ENCODE data around the gene SLC6A3. TPM values are rescaled to one million over a fixed set of nuclear protein-coding genes. Genes with fewer than 3 reads are reported as not detected.
"Not testable (repeated sequence)": the region's sequence is repeated elsewhere in the genome, so short reads cannot be mapped to it uniquely, and the experiment has no call there.

Gene SLC6A3
- total RNA-seq, 1 donor from 2014 or later, result 0.16 TPM

- DNase-seq (ENCODE audit: low read depth), result not testable (repeated sequence)
These were observed 22.7 kb downstream of the SLC6A3 start for GRCh38 chr5:1422522-1422921.

- DNase-seq (ENCODE audit: low read depth), result no peak
These were observed 23.5 kb downstream of the SLC6A3 start for GRCh38 chr5:1421521-1422341.

- peak; percentile 43 for DNase-seq (ENCODE audit: low read depth)
These were observed 24.7 kb downstream of the SLC6A3 start for GRCh38 chr5:1420211-1421195.

- DNase-seq (ENCODE audit: low read depth), result no peak
These were observed 25.6 kb downstream of the SLC6A3 start for GRCh38 chr5:1419476-1420210.

- no peak for DNase-seq (ENCODE audit: low read depth)
These were observed 26.3 kb downstream of the SLC6A3 start for GRCh38 chr5:1418921-1419280.

- DNase-seq (ENCODE audit: low read depth), result no peak
These were observed 26.9 kb downstream of the SLC6A3 start for GRCh38 chr5:1418238-1418920.

- DNase-seq (ENCODE audit: low read depth), result no peak
These were observed 27.5 kb downstream of the SLC6A3 start for GRCh38 chr5:1417586-1418225.

- DNase-seq (ENCODE audit: low read depth), result no peak
These were observed 28.3 kb downstream of the SLC6A3 start for GRCh38 chr5:1416856-1417469.

GRCh38 chr5:1415626-1416360 is 29.4 kb downstream of the SLC6A3 start:
- no peak for DNase-seq (ENCODE audit: low read depth)

GRCh38 chr5:1415059-1415425 is 30.2 kb downstream of the SLC6A3 start:
- DNase-seq (ENCODE audit: low read depth), result no peak

- DNase-seq (ENCODE audit: low read depth), result no peak
These were observed 30.8 kb downstream of the SLC6A3 start for GRCh38 chr5:1414311-1415058.

GRCh38 chr5:1413611-1414241 is 31.5 kb downstream of the SLC6A3 start:
- DNase-seq (ENCODE audit: low read depth), result no peak

- no peak for DNase-seq (ENCODE audit: low read depth)
These were observed 32.0 kb downstream of the SLC6A3 start for GRCh38 chr5:1413211-1413610.

- no peak for DNase-seq (ENCODE audit: low read depth)
These were observed 32.6 kb downstream of the SLC6A3 start for GRCh38 chr5:1412621-1413020.

GRCh38 chr5:1412163-1412562 is 33.1 kb downstream of the SLC6A3 start:
- no peak for DNase-seq (ENCODE audit: low read depth)

GRCh38 chr5:1411099-1411498 is 34.1 kb downstream of the SLC6A3 start:
- no peak for DNase-seq (ENCODE audit: low read depth)

GRCh38 chr5:1410156-1411014 is 34.9 kb downstream of the SLC6A3 start:
- no peak for DNase-seq (ENCODE audit: low read depth)
